Sigmoid colon (tissue), 7 donors: ENCODE measurements around the gene ZNF335. TPM values are rescaled to one million over a fixed set of nuclear protein-coding genes. Genes with fewer than 3 reads are reported as not detected.

ENCODE experiments used
- DNase-seq: peaks from one replicate; pipeline ENCODE4 v3.0.0-alpha.2; 2019
- H3K27ac ChIP-seq, 4 donors: fragments of 200-600 bp; sonication (generic); one replicate each; pipeline ENCODE4 v1.5.1; 2016 to 2019; ENCODE audit warnings: mild to moderate bottlenecking in 1 of 4
- H3K27me3 ChIP-seq, 3 donors: fragments of 200-600 bp; sonication (generic); one replicate each; pipeline ENCODE4 v1.5.1; 2019; ENCODE audit warnings: mild to moderate bottlenecking in 1 of 3
- H3K36me3 ChIP-seq, 4 donors: fragments of 200-600 bp; sonication (generic); one replicate each; pipeline ENCODE4 v1.5.1; 2016 to 2019
- H3K4me1 ChIP-seq, 4 donors: fragments of 200-600 bp; sonication (generic); one replicate each; pipeline ENCODE4 v1.5.1; 2017 to 2019
- H3K4me3 ChIP-seq, 4 donors: fragments of 200-600 bp; sonication (generic); one replicate each; pipeline ENCODE4 v1.5.1; 2017 to 2019; ENCODE audit warnings: mild to moderate bottlenecking in 2 of 4, moderate library complexity in 1 of 4
- H3K9me3 ChIP-seq, 4 donors: fragments of 200-600 bp in 3 of 4; sonication (generic) in 3 of 4; one replicate each; pipeline versions ENCODE4 v1.5.1 to v1.6.1; 2013 to 2019
- EP300 ChIP-seq, 4 donors: sonication (generic); formaldehyde crosslinking; IDR thresholded peaks; one replicate each; pipeline ENCODE4 v1.6.1; 2017; ENCODE audit warnings: antibody characterized with exemption in 4 of 4
- POLR2A ChIP-seq, 2 donors: fragments of 450-650 bp; IDR thresholded peaks; one replicate each; pipeline ENCODE4 v1.6.1; 2016; ENCODE audit warnings: antibody characterized with exemption in 2 of 2, mild to moderate bottlenecking in 2 of 2, moderate library complexity in 2 of 2
- POLR2AphosphoS5 ChIP-seq, 4 donors: sonication (generic); formaldehyde crosslinking; IDR thresholded peaks; one replicate each; pipeline ENCODE4 v1.6.1; 2017; ENCODE audit warnings: antibody characterized with exemption in 4 of 4
- WGBS, 2 donors: extraction: QIAGEN DNeasy Blood & Tissue Kit; methylation state at CpG; one replicate each; pipeline ENCODE4 v1.1.7; 2013; 5-methylcytosine and 5-hydroxymethylcytosine counted together
- intact Hi-C: fragments of 100-400 bp; cut with DNase I; formaldehyde crosslinking; loops from one replicate; pipeline ENCODE4 v1.15.1; 2023
- polyA plus RNA-seq, 3 donors: library from polyadenylated mRNA; stranded (reverse); fragments of 200-250 nt; gene quantifications; one replicate each; pipeline ENCODE4 v1.2.3, GENCODE V29; 2013
- total RNA-seq, 4 donors: library from RNA; depleted of rRNA; stranded (reverse); fragments of >200 nt; gene quantifications; one replicate each; pipeline ENCODE4 v1.1.0, GENCODE V29; 2016
- TF ChIP-seq, protein P1 (sequence below), 4 experiments: fragments of 450-650 bp in 3 of 4; fragments of 200-600 bp in 1 of 4; IDR thresholded peaks; one replicate each; pipeline ENCODE4 v1.5.1; 2016 to 2019; ENCODE audit warnings: antibody characterized with exemption in 4 of 4, mild to moderate bottlenecking in 3 of 4, moderate library complexity in 2 of 4
- donor health status: healthy with polysubstance abuse.
- donor health status: Bipolar disorder and iron deficiency.
- donor health status: healthy.

The ZNF335 gene
- total and polyA plus RNA-seq, 7 donors = 5.4 to 24.4 (median 12.5) TPM

DNA sequence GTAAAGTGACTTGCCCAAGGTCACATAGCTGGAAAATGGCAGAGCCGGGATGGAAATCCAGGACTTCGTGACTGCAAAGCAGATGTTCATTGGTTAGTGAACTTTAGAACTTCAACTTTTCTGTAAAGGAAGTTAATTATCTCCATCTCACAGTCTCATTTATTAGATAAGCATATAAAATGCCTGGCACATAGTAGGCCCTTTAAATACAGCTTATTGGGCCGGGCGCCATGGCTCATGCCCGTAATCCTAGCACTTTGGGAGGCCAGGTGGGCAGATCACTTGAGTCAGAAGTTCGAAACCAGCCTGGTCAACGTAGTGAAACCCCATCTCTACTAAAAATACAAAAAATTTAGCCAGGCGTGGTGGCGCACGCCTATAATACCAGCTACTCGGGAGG lies 35.0 kb upstream of the ZNF335 start:
- intact Hi-C loops = no loop called here
- peaks cover 18 to 75% (median 27%) of the 10 kb centered on the region in 3 donors for H3K27me3 ChIP-seq
- WGBS, 2 donors = 81 to 87% methylated on average over 11 of the region's 11 CpGs

GRCh38 chr20:46006022-46006705 lies 34.2 kb upstream of the ZNF335 start:
- 58 to 70% methylated on average over 6 of the region's 6 CpGs for WGBS, 2 donors

More for the DNA sequence above, 35.0 kb upstream of the ZNF335 start:
- H3K36me3 ChIP-seq = no peaks in the 10 kb centered on the region
- H3K4me3 ChIP-seq = no peak overlapping the region
- peaks cover 0 to 14% (median 5%) of the 10 kb centered on the region in 4 donors for H3K4me1 ChIP-seq
- no peak for DNase-seq
- no peaks in the 10 kb centered on the region for H3K9me3 ChIP-seq
- H3K27ac ChIP-seq = no peak overlapping the region
- TF ChIP-seq, protein P1, sequence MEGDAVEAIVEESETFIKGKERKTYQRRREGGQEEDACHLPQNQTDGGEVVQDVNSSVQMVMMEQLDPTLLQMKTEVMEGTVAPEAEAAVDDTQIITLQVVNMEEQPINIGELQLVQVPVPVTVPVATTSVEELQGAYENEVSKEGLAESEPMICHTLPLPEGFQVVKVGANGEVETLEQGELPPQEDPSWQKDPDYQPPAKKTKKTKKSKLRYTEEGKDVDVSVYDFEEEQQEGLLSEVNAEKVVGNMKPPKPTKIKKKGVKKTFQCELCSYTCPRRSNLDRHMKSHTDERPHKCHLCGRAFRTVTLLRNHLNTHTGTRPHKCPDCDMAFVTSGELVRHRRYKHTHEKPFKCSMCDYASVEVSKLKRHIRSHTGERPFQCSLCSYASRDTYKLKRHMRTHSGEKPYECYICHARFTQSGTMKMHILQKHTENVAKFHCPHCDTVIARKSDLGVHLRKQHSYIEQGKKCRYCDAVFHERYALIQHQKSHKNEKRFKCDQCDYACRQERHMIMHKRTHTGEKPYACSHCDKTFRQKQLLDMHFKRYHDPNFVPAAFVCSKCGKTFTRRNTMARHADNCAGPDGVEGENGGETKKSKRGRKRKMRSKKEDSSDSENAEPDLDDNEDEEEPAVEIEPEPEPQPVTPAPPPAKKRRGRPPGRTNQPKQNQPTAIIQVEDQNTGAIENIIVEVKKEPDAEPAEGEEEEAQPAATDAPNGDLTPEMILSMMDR (IDR thresholded peaks at IDR 0.05) = no peak
- TF ChIP-seq POLR2A (IDR thresholded peaks at IDR 0.05) = no peak
- no peak for TF ChIP-seq EP300 (IDR thresholded peaks at IDR 0.05)
- no peak for TF ChIP-seq POLR2AphosphoS5 (IDR thresholded peaks at IDR 0.05)

DNA sequence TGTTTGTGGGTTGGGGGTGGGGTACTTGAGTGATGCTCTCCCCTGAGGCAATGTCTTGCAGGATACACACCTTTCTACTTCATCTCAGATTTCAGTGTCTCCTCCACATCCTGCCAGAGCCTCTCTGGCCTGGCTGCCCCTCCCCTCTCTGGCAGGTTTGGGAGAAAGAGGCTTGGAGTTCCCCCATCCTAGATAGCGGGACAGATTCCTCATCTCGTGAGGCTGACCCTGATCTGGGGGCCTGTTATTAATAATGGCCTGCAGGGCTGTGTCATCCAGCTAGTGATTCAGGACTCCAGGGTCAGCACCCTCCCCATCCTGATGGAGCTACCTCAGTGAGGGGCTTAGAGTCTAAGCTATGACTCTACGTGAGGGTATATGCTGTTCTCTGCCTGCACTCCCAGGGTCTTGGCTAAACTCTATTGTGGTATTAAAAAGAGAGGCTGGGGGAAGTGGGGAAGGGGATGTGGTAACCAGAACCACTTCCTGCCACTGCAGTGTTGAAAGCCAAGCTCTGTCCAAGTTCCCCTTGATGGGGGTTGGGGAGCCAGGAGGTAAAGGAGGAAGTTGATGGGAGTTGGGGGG lies 33.0 kb upstream of the ZNF335 start:
- H3K27ac ChIP-seq = no peak overlapping the region
- H3K36me3 ChIP-seq = no peaks in the 10 kb centered on the region
- TF ChIP-seq EP300 (IDR thresholded peaks at IDR 0.05) (no peak), POLR2AphosphoS5 (IDR thresholded peaks at IDR 0.05) (peak in 1 of 4 donors; percentile 45)
- no peak overlapping the region for H3K4me3 ChIP-seq
- peak; percentile 77 for DNase-seq
- intact Hi-C loops = no loop called here
- H3K9me3 ChIP-seq = no peaks in the 10 kb centered on the region
- H3K4me1 ChIP-seq = no peaks in the 10 kb centered on the region
- WGBS, 2 donors = 11 to 32% methylated on average over 3 of the region's 3 CpGs
- H3K27me3 ChIP-seq = peaks cover 0 to 75% (median 13%) of the 10 kb centered on the region in 3 donors

More at GRCh38 chr20:46006022-46006705, 34.2 kb upstream of the ZNF335 start:
- no peak for TF ChIP-seq POLR2AphosphoS5 (IDR thresholded peaks at IDR 0.05)
- TF ChIP-seq EP300 (IDR thresholded peaks at IDR 0.05) = no peak
- TF ChIP-seq POLR2A (IDR thresholded peaks at IDR 0.05) = no peak
- TF ChIP-seq, protein P1 (IDR thresholded peaks at IDR 0.05) = no peak
- intact Hi-C loops = no loop called here
- no peak for DNase-seq
- peaks cover 10 to 75% (median 19%) of the 10 kb centered on the region in 3 donors for H3K27me3 ChIP-seq
- H3K4me1 ChIP-seq = peaks cover 0 to 8% (median 5%) of the 10 kb centered on the region in 4 donors
- H3K27ac ChIP-seq = no peak overlapping the region
- H3K36me3 ChIP-seq = no peaks in the 10 kb centered on the region
- no peaks in the 10 kb centered on the region for H3K9me3 ChIP-seq
- no peak overlapping the region for H3K4me3 ChIP-seq

- TF ChIP-seq EP300 (IDR thresholded peaks at IDR 0.05) = no peak
- Histone ChIP-seq H3K4me1 (no peaks in the 10 kb centered on the region), H3K27ac (no peak overlapping the region), H3K9me3 (no peaks in the 10 kb centered on the region), H3K36me3 (no peaks in the 10 kb centered on the region), H3K4me3 (no peak overlapping the region), H3K27me3 (peaks cover 0 to 75% (median 13%) of the 10 kb centered on the region in 3 donors)
- intact Hi-C loops = no loop called here
- DNase-seq = no peak
- WGBS, 2 donors = 42 to 49% methylated on average over 4 of the region's 4 CpGs
Measured at GRCh38 chr20:46004187-46004586, 32.2 kb upstream of the ZNF335 start.

GRCh38 chr20:46002008-46002407 lies 30.0 kb upstream of the ZNF335 start:
- Histone ChIP-seq H3K4me3 (no peak overlapping the region), H3K36me3 (no peaks in the 10 kb centered on the region), H3K4me1 (no peaks in the 10 kb centered on the region), H3K9me3 (no peaks in the 10 kb centered on the region), H3K27me3 (peaks cover 0 to 75% (median 31%) of the 10 kb centered on the region in 3 donors), H3K27ac (no peak overlapping the region)
- intact Hi-C loops = no loop called here
- WGBS, 2 donors = 75 to 92% methylated on average over 3 of the region's 3 CpGs
- TF ChIP-seq POLR2A (IDR thresholded peaks at IDR 0.05) = no peak
- TF ChIP-seq, protein P1 (IDR thresholded peaks at IDR 0.05) = no peak
- TF ChIP-seq POLR2AphosphoS5 (IDR thresholded peaks at IDR 0.05) = no peak
- TF ChIP-seq EP300 (IDR thresholded peaks at IDR 0.05) = no peak
- DNase-seq = peak; percentile 12
